Spleen (tissue), 11 donors: ENCODE results near the gene PIK3R3. TPM values are rescaled to one million over a fixed set of nuclear protein-coding genes. Genes with fewer than 3 reads are reported as not detected.
A peak's percentile ranks its signal among the peaks of the same experiment; 100 is the strongest.

Experiments
- DNase-seq: peaks from one replicate; pipeline ENCODE4 v3.0.0-alpha.2; 2020
- H3K27ac ChIP-seq, 8 donors: fragments of 200-600 bp; sonication (generic) in 7 of 8; 1 replicate in 4 of 8; 2 replicates in 4 of 8; pipeline versions ENCODE4 v1.5.0 to v1.8.0; 2016 to 2021; ENCODE audit warnings: inconsistent platforms in 4 of 8, mild to moderate bottlenecking in 4 of 8, moderate library complexity in 1 of 8
- H3K27me3 ChIP-seq, 7 donors: fragments of 200-600 bp; sonication (generic) in 6 of 7; replicated peaks in 1 of 7; 1 replicate in 4 of 7; 2 replicates in 3 of 7; pipeline versions ENCODE4 v1.5.0 to v1.8.0; 2016 to 2021; ENCODE audit warnings: inconsistent platforms in 3 of 7, mild to moderate bottlenecking in 1 of 7
- H3K36me3 ChIP-seq, 6 donors: fragments of 200-600 bp; sonication (generic) in 5 of 6; 1 replicate in 4 of 6; 2 replicates in 2 of 6; pipeline versions ENCODE4 v1.5.0 to v1.8.0; 2016 to 2021; ENCODE audit warnings: inconsistent platforms in 2 of 6
- H3K4me1 ChIP-seq, 6 donors: fragments of 200-600 bp; sonication (generic) in 5 of 6; 1 replicate in 3 of 6; 2 replicates in 3 of 6; pipeline versions ENCODE4 v1.5.0 to v1.8.0; 2016 to 2021; ENCODE audit warnings: inconsistent platforms in 3 of 6
- H3K4me3 ChIP-seq, 8 donors: fragments of 200-600 bp; sonication (generic) in 7 of 8; 1 replicate in 4 of 8; 2 replicates in 4 of 8; pipeline versions ENCODE4 v1.5.0 to v1.8.0; 2016 to 2021; ENCODE audit warnings: inconsistent platforms in 4 of 8, mild to moderate bottlenecking in 4 of 8, moderate library complexity in 2 of 8
- H3K9me3 ChIP-seq, 8 donors: fragments of 200-600 bp; sonication (generic) in 7 of 8; 1 replicate in 4 of 8; 2 replicates in 4 of 8; pipeline versions ENCODE4 v1.5.0 to v1.8.0; 2016 to 2021; ENCODE audit warnings: inconsistent platforms in 4 of 8
- CTCF ChIP-seq, 11 experiments: fragments of 200-600 bp in 7 of 11; fragments of 450-650 bp in 4 of 11; sonication (generic) in 4 of 11; IDR thresholded peaks in 8 of 11; conservative IDR thresholded peaks in 3 of 11; 1 replicate in 7 of 11; 2 replicates in 4 of 11; pipeline versions ENCODE4 v1.4.0 to v1.8.0; 2016 to 2021; ENCODE audit warnings: antibody characterized with exemption in 11 of 11, inconsistent platforms in 4 of 11, mild to moderate bottlenecking in 1 of 11
- POLR2A ChIP-seq, 3 donors: fragments of 450-650 bp; IDR thresholded peaks; one replicate each; pipeline ENCODE4 v1.5.1; 2017; ENCODE audit warnings: antibody characterized with exemption in 3 of 3, mild to moderate bottlenecking in 1 of 3
- POLR2AphosphoS5 ChIP-seq, 3 donors: sonication (generic); formaldehyde crosslinking; IDR thresholded peaks; one replicate each; pipeline ENCODE4 v1.5.1; 2017; ENCODE audit warnings: antibody characterized with exemption in 3 of 3
- WGBS, 5 donors: extraction: QIAGEN DNeasy Blood & Tissue Kit in 3 of 5; methylation state at CpG; one replicate each; pipeline versions ENCODE4 v1.1.5 to v1.1.7; 2013 to 2018; 5-methylcytosine and 5-hydroxymethylcytosine counted together
- intact Hi-C: fragments of 100-400 bp; cut with DNase I; formaldehyde crosslinking; loops from one replicate; pipeline ENCODE4 v1.15.0; 2023; ENCODE audit warnings: low total_unique reads
- polyA plus RNA-seq, 3 donors: library from polyadenylated mRNA; stranded (reverse); fragments of 200-250 nt; gene quantifications; one replicate each; pipeline ENCODE4 v1.2.1, GENCODE V29; 2013
- total RNA-seq, 7 donors: library from RNA; depleted of rRNA in 3 of 7; stranded (reverse); fragments of >200 nt in 3 of 7; fragmentation: NEBNext Ultra II Directional in 4 of 7; extraction: Animal tissue kit (Norgen Biotek cat#: 25700) in 4 of 7; gene quantifications; one replicate each; pipeline versions ENCODE4 v1.1.0 to v1.2.1, GENCODE V29; 2016 to 2021
- donor health status: healthy with polysubstance abuse.
- donor health status: DM: no; HTN: no; CAD: no; lungs with moderate emphysema.
- donor health status: DM: no; HTN: no; CAD: no.
- donor health status: Bipolar disorder and iron deficiency.
- donor health status: healthy.
- donor health status: DM: no; HTN: no; CAD: no.
- donor health status: DM: yes; HTN: yes; CAD: no.

The PIK3R3 gene
- total and polyA plus RNA-seq, 10 donors, result 3.1 to 45.9 (median 23.9) TPM

DNA sequence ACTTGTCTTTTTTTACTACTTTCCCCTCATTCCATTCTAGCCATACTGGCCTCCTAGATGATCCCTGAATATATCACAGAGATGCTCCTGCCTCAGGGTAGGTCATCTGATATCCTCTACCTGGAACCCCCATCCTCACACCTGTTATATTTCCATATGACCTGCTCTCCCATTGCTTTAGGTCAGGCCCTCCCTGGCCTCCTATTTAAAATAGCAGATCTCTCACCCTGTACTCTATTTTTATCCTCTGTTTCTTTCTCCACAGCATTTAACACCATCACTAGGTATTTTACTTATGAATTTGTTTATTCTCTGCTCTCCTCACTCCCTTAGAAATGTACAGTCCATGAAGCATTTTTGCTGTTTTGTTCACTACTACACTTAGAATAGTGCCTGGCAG lies 13.6 kb downstream of the PIK3R3 start:
- no peak overlapping the region for H3K4me3 ChIP-seq
- TF ChIP-seq CTCF (IDR thresholded peaks at IDR 0.05 in 8 of 11, conservative IDR thresholded peaks at IDR 0.05 in 3 of 11) (no peak), POLR2A (IDR thresholded peaks at IDR 0.05) (no peak), POLR2AphosphoS5 (IDR thresholded peaks at IDR 0.05) (no peak)
- intact Hi-C loops, result no loop called here
- H3K4me1 ChIP-seq, result peaks cover 0 to 12% (median 0%) of the 10 kb centered on the region in 6 donors
- no peaks in the 10 kb centered on the region for H3K9me3 ChIP-seq
- DNase-seq, result no peak
- no peaks in the 10 kb centered on the region for H3K27me3 ChIP-seq
- H3K36me3 ChIP-seq, result no peaks in the 10 kb centered on the region
- no peak overlapping the region for H3K27ac ChIP-seq

- no peaks in the 10 kb centered on the region for H3K9me3 ChIP-seq
- DNase-seq, result no peak
- no peak overlapping the region for H3K4me3 ChIP-seq
- WGBS, 5 donors, result 80 to 90% (median 85%) methylated on average over 5 of the region's 5 CpGs
- H3K27ac ChIP-seq, result no peak overlapping the region
- TF ChIP-seq POLR2A (IDR thresholded peaks at IDR 0.05), result no peak
- no peak for TF ChIP-seq POLR2AphosphoS5 (IDR thresholded peaks at IDR 0.05)
- no peak for TF ChIP-seq CTCF (IDR thresholded peaks at IDR 0.05 in 8 of 11, conservative IDR thresholded peaks at IDR 0.05 in 3 of 11)
- intact Hi-C loops, result no loop called here
- no peaks in the 10 kb centered on the region for H3K27me3 ChIP-seq
- peaks cover 0 to 12% (median 0%) of the 10 kb centered on the region in 6 donors for H3K4me1 ChIP-seq
- H3K36me3 ChIP-seq, result no peaks in the 10 kb centered on the region
Measured at GRCh38 chr1:46117810-46118494, 14.5 kb downstream of the PIK3R3 start.

- intact Hi-C loops, result no loop called here
- Histone ChIP-seq H3K4me1 (peaks cover 0 to 15% (median 0%) of the 10 kb centered on the region in 6 donors), H3K36me3 (no peaks in the 10 kb centered on the region), H3K9me3 (no peaks in the 10 kb centered on the region), H3K27ac (peak overlapping the region in 3 of 8 donors; percentile 4 to 45 (median 42)), H3K4me3 (no peak overlapping the region), H3K27me3 (no peaks in the 10 kb centered on the region)
- DNase-seq, result no peak
- 75 to 86% (median 78%) methylated on average over 2 of the region's 2 CpGs for WGBS, 5 donors
- TF ChIP-seq CTCF (IDR thresholded peaks at IDR 0.05 in 8 of 11, conservative IDR thresholded peaks at IDR 0.05 in 3 of 11), result no peak
- no peak for TF ChIP-seq POLR2AphosphoS5 (IDR thresholded peaks at IDR 0.05)
- TF ChIP-seq POLR2A (IDR thresholded peaks at IDR 0.05), result no peak
Measured at GRCh38 chr1:46114925-46115603, 17.4 kb downstream of the PIK3R3 start.

- no peak for TF ChIP-seq CTCF (IDR thresholded peaks at IDR 0.05 in 8 of 11, conservative IDR thresholded peaks at IDR 0.05 in 3 of 11)
- Histone ChIP-seq H3K9me3 (no peaks in the 10 kb centered on the region), H3K27me3 (no peaks in the 10 kb centered on the region), H3K27ac (no peak overlapping the region), H3K4me1 (peaks cover 0 to 15% (median 0%) of the 10 kb centered on the region in 6 donors), H3K4me3 (no peak overlapping the region), H3K36me3 (no peaks in the 10 kb centered on the region)
- intact Hi-C loops, result no loop called here
- WGBS, 5 donors, result 68 to 89% (median 80%) methylated on average over 5 of the region's 5 CpGs
- DNase-seq, result no peak
Measured at GRCh38 chr1:46113948-46114347, 18.5 kb downstream of the PIK3R3 start.
